ENCODE data around the gene GADD45B. TPM values are rescaled to one million over a fixed set of nuclear protein-coding genes. Genes with fewer than 3 reads are reported as not detected.
"Not testable (repeated sequence)": the region's sequence is repeated elsewhere in the genome, so short reads cannot be mapped to it uniquely, and the experiment has no call there.

Gene GADD45B
- total RNA-seq, 4 donors from 2014 or later: 35.5 to 278 (median 54.9) TPM

DNA sequence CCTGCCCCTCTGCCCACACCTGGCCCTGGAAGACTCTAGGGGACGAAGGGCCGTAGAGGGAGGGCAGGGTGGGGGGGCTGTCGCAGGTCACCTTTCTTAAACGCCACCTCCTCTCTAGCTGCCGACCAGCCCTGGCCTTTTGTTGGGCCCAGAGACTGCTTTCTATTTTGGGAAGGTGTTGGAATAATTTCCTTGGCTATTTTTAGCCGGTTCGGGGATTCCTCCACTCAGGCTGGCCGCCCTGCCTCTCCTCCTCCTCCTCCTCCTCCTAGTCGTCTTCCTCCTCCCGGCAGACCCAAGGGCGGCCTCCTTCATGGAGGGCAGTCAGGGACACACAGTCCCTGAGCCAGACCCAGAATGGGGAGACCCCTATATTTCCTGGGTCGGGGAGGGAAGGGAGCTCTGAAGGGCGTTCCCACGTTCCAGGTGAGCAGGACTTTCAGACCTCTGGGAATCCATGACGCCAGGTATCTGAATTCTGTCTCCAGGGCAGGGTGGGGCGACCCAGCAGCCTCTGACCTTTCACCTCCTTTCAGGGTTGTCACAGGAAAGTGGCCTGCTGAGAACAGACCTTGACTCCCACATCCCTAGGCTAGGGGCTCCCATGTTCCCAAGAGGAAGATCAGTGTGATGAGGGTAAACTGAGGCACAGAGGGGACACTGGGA is 19.9 kb downstream of the GADD45B start:
- H3K36me3 ChIP-seq: no peaks in the 10 kb centered on the region
- TF ChIP-seq, protein P1, sequence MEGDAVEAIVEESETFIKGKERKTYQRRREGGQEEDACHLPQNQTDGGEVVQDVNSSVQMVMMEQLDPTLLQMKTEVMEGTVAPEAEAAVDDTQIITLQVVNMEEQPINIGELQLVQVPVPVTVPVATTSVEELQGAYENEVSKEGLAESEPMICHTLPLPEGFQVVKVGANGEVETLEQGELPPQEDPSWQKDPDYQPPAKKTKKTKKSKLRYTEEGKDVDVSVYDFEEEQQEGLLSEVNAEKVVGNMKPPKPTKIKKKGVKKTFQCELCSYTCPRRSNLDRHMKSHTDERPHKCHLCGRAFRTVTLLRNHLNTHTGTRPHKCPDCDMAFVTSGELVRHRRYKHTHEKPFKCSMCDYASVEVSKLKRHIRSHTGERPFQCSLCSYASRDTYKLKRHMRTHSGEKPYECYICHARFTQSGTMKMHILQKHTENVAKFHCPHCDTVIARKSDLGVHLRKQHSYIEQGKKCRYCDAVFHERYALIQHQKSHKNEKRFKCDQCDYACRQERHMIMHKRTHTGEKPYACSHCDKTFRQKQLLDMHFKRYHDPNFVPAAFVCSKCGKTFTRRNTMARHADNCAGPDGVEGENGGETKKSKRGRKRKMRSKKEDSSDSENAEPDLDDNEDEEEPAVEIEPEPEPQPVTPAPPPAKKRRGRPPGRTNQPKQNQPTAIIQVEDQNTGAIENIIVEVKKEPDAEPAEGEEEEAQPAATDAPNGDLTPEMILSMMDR (IDR thresholded peaks at IDR 0.05): no peak
- TF ChIP-seq POLR2A (IDR thresholded peaks at IDR 0.05): peak in 1 of 2 donors; percentile 25
- peaks cover 0 to 34% (median 17%) of the 10 kb centered on the region in 4 donors for H3K4me1 ChIP-seq
- H3K27me3 ChIP-seq: no peaks in the 10 kb centered on the region
- peak in 2 of 3 donors; percentile 67 to 74 for DNase-seq
- peak overlapping the region; percentile 56 to 92 (median 77) for H3K27ac ChIP-seq
- H3K4me3 ChIP-seq: peak overlapping the region; percentile 43 to 64 (median 57)
- no peaks in the 10 kb centered on the region for H3K9me3 ChIP-seq

DNA sequence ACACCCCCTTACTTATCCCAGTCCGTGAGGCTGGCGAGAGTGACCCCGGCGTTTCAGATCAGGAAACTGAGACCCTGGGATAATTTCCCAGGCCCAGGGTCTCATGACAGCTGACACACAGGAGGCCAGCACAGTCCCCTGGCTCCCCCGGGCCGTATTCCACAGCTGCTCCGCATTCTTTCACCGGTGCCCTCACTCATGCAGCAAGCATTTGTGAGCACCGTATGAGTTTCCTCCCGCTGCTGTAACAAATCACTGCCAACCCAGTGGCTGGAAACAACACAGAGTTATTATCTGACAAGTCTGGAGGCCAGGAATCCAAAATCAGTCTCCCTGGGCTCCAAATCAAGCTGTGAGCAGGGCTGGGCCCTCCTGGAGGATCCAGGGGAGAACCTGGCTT is 21.3 kb downstream of the GADD45B start:
- TF ChIP-seq, protein P1 (IDR thresholded peaks at IDR 0.05): no peak
- TF ChIP-seq POLR2A (IDR thresholded peaks at IDR 0.05): no peak
- H3K27ac ChIP-seq: peak overlapping the region in 1 of 4 donors; percentile 92
- H3K9me3 ChIP-seq: no peaks in the 10 kb centered on the region
- no peak overlapping the region for H3K4me3 ChIP-seq
- no peak for DNase-seq
- no peaks in the 10 kb centered on the region for H3K36me3 ChIP-seq
- peaks cover 0 to 22% (median 10%) of the 10 kb centered on the region in 4 donors for H3K4me1 ChIP-seq
- H3K27me3 ChIP-seq: no peaks in the 10 kb centered on the region

DNA sequence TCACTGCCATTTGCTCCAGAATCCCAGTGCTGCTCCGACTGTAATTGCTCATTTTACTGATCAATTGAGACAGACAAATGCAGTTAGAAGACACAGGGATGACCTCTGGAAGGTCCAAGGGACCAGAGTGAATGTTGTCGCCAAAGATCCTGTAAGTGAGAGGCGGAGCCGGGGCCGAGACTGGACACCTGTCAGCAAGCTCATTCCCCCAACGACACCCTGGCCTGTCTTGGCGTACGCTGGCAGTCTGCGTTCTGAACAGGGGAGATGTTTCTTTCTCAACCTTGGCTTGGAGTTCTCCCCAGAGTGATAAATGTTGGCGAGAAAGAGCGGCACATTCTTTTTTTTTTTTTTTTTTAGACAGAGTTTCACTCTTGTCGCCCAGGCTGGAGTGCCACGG is 24.2 kb downstream of the GADD45B start:
- no peak for DNase-seq
- Histone ChIP-seq H3K27me3 (no peaks in the 10 kb centered on the region), H3K36me3 (no peaks in the 10 kb centered on the region), H3K4me1 (peaks cover 0 to 11% (median 8%) of the 10 kb centered on the region in 4 donors), H3K9me3 (no peaks in the 10 kb centered on the region), H3K27ac (no peak overlapping the region), H3K4me3 (no peak overlapping the region)
- no peak for TF ChIP-seq POLR2A (IDR thresholded peaks at IDR 0.05)
- TF ChIP-seq, protein P1 (IDR thresholded peaks at IDR 0.05): no peak

DNA sequence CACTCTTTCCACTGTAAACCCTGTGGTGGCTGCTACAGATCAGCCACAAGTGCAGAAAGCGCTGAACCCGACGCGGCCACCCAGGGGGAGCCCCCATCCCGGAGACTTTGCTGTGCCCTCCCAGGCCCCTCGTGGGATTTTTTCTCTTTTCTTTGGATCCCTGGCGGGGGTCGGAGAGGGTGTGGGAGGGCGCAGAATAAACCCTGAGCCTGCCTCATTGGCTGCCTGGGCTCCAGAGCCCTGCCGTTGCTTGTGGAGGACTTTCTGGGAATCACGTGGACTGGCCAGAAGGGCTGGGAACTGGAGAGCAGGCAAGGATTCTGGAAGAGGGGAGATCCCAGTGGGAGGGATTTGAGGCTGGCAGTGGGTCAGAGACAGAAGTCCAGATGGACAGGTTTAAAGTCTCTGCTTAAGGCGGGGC is 24.9 kb downstream of the GADD45B start:
- Histone ChIP-seq H3K27ac (no peak overlapping the region), H3K9me3 (no peaks in the 10 kb centered on the region), H3K4me3 (no peak overlapping the region), H3K36me3 (no peaks in the 10 kb centered on the region), H3K4me1 (peaks cover 0 to 4% (median 1%) of the 10 kb centered on the region in 4 donors), H3K27me3 (no peaks in the 10 kb centered on the region)
- TF ChIP-seq, protein P1 (IDR thresholded peaks at IDR 0.05): no peak
- no peak for TF ChIP-seq POLR2A (IDR thresholded peaks at IDR 0.05)
- no peak for DNase-seq

DNA sequence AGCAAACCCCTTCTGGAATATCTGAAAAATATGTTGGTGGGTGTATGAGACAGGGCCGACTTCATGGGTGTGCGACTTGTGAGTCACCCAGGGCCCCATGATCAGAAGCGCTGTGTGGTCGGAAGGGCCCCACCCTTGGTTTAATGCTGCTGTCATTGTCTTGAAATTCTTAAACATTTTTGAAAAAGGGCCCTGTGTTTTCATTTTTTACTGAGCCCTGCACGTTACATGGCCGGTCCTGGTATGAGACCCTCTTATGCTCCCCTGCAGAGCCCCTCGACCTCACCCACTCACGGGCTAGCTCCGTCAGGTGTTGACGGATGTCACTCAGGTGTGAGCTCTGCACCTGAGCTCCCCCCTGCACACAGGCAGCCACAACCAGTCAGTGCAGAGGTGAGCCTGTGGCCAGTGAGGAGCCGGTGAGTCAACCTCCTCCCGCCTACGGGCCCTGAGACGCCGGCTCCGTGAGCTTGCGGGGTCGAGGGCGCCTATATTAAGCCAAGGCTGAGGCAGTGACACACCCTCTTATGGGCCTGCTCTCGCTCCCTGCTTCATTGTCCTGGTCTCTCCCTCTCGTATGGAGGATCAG is 27.7 kb downstream of the GADD45B start:
- H3K27me3 ChIP-seq: no peaks in the 10 kb centered on the region
- H3K9me3 ChIP-seq: no peaks in the 10 kb centered on the region
- no peak overlapping the region for H3K4me3 ChIP-seq
- no peak overlapping the region for H3K27ac ChIP-seq
- no peaks in the 10 kb centered on the region for H3K36me3 ChIP-seq
- peaks cover 0 to 6% (median 0%) of the 10 kb centered on the region in 4 donors for H3K4me1 ChIP-seq
- no peak for TF ChIP-seq POLR2A (IDR thresholded peaks at IDR 0.05)
- TF ChIP-seq, protein P1 (IDR thresholded peaks at IDR 0.05): no peak
- DNase-seq: no peak

DNA sequence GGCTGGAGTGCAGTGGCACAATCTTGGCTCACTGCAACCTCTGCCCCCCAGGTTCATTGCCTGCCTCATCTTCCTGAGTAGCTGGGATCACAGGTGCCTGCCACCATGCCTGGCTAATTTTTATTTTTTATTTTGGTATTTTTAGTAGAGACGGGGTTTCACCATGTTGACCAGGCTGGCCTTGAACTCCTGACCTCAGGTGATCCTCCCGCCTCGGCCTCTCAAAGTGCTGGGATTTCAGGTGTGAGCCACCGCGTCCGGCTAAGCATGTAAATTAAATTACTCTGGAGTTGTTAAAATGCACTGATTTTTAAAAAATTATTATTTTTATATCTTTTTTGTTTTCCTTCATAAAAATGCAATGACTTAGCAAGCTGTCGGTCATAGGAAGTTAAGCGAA is 30.7 kb downstream of the GADD45B start:
- H3K36me3 ChIP-seq, H3K4me3 ChIP-seq, H3K27ac ChIP-seq, H3K9me3 ChIP-seq, DNase-seq, H3K27me3 ChIP-seq, H3K4me1 ChIP-seq: not testable (repeated sequence)

All from Peyer's patch (tissue), 4 donors.